ENCODE measurements around the gene SPECC1.
"Not testable (repeated sequence)": the region's sequence is repeated elsewhere in the genome, so short reads cannot be mapped to it uniquely, and the experiment has no call there.

Gene SPECC1

GRCh38 chr17:20142268-20142667 is 133.1 kb downstream of the SPECC1 start:
- no peak for DNase-seq

GRCh38 chr17:20143740-20144139 is 134.6 kb downstream of the SPECC1 start:
- DNase-seq: no peak

- no peak for DNase-seq
These were observed 136.4 kb downstream of the SPECC1 start for GRCh38 chr17:20145567-20145966.

GRCh38 chr17:20149251-20149650 is 140.1 kb downstream of the SPECC1 start:
- no peak for DNase-seq

GRCh38 chr17:20151174-20151573 is 142.0 kb downstream of the SPECC1 start:
- DNase-seq: no peak

- no peak for DNase-seq
These were observed 144.1 kb downstream of the SPECC1 start for GRCh38 chr17:20153231-20153630.

GRCh38 chr17:20154286-20155000 is 145.3 kb downstream of the SPECC1 start:
- no peak for DNase-seq

GRCh38 chr17:20155258-20156195 is 146.4 kb downstream of the SPECC1 start:
- DNase-seq: peak; percentile 99

GRCh38 chr17:20156196-20157000 is 147.2 kb downstream of the SPECC1 start:
- peak; percentile 66 for DNase-seq

GRCh38 chr17:20157001-20157310 is 147.8 kb downstream of the SPECC1 start:
- DNase-seq: no peak

- no peak for DNase-seq
These were observed 149.4 kb downstream of the SPECC1 start for GRCh38 chr17:20158580-20158979.

GRCh38 chr17:20159406-20160069 is 150.4 kb downstream of the SPECC1 start:
- no peak for DNase-seq

- not testable (repeated sequence) for DNase-seq
These were observed 156.4 kb downstream of the SPECC1 start for GRCh38 chr17:20165516-20165915.

- no peak for DNase-seq
These were observed 160.9 kb downstream of the SPECC1 start for GRCh38 chr17:20170085-20170484.

- DNase-seq: no peak
These were observed 162.7 kb downstream of the SPECC1 start for GRCh38 chr17:20171741-20172365.

GRCh38 chr17:20172376-20172775 is 163.2 kb downstream of the SPECC1 start:
- peak; percentile 30 for DNase-seq

GRCh38 chr17:20173091-20173490 is 163.9 kb downstream of the SPECC1 start:
- no peak for DNase-seq

- no peak for DNase-seq
These were observed 165.6 kb downstream of the SPECC1 start for GRCh38 chr17:20174588-20175265.

- peak; percentile 29 for DNase-seq
These were observed 169.9 kb downstream of the SPECC1 start for GRCh38 chr17:20179041-20179440.

- no peak for DNase-seq
These were observed 171.5 kb downstream of the SPECC1 start for GRCh38 chr17:20180661-20181060.

- no peak for DNase-seq
These were observed 175.0 kb downstream of the SPECC1 start for GRCh38 chr17:20184181-20184580.

All from NCI-H82 (cell line).